GM18498 (cell line): Measurements from ENCODE around the gene COQ9.
"Not testable (repeated sequence)": the region's sequence is repeated elsewhere in the genome, so short reads cannot be mapped to it uniquely, and the experiment has no call there.

ENCODE experiments used
- ATAC-seq: cut with Tn5 transposase; IDR thresholded peaks from one replicate; pipeline ENCODE4 v1.9.1; 2021; ENCODE audit warnings: mild to moderate bottlenecking, moderate library complexity; ENCODE audit not compliant: unreplicated experiment

COQ9 gene

DNA sequence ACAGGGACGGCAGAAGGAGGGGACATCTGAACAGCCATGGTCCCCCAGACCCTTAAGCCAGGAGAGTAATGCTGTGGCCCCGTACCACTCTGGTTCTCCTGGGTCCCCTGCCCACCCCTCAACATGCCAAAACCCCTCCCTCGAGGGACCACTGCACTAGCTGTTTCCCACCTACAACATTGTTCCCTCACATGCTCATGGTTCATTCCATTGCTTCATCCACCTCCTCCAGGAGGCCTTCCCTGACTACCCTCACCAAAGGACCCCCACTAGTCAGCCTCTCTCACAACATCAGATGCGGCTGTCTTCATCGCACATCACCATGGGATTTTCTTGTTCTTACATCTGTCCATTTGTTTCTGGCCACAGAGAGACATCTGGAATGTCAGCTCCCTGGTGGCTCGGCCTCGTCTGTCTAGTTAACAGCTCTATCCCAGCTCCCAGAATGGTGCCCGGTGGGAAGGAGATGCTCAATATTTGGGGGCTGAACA is 37.3 kb downstream of the COQ9 start:
- no peak for ATAC-seq

DNA sequence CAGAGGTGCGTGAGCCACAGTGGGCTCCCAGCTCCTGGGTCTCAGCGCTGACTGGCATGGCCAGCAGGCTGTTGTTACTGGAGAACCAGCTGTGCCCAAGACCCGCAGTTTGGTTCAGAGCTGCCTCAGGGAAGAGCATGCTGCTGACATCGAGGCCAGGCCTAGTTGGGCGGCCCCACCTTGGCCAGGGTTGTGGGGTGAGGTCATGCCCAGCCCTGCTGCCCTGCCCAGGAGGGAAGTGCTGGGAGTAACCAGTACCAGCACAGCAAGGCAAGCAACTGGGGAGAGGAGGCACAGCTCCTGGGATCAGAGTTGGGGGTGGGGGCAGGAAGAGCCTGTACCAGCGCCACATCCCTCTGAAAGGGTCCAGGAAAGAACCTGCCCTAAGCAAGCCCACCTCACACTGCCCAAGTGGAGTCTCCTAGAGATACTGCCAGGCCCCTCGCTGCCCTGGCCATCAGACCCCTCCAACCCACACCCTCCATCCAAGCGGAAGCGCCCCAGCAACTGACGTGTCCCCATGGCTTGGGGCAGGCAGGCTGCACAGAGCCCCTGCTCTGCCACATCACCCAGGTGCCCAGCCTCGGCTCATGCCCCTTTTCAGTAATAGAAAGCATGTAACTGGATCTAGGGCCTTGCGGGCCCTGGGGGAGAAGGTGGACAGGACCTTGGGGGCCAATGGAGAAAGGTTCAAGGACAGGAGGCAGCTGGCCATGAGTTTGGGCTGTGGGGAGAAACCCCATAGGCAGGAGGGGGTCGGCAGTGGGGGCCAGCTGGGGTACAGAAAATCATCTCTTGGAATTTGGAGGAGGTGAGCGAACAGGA is 38.0 kb downstream of the COQ9 start:
- ATAC-seq = no peak

DNA sequence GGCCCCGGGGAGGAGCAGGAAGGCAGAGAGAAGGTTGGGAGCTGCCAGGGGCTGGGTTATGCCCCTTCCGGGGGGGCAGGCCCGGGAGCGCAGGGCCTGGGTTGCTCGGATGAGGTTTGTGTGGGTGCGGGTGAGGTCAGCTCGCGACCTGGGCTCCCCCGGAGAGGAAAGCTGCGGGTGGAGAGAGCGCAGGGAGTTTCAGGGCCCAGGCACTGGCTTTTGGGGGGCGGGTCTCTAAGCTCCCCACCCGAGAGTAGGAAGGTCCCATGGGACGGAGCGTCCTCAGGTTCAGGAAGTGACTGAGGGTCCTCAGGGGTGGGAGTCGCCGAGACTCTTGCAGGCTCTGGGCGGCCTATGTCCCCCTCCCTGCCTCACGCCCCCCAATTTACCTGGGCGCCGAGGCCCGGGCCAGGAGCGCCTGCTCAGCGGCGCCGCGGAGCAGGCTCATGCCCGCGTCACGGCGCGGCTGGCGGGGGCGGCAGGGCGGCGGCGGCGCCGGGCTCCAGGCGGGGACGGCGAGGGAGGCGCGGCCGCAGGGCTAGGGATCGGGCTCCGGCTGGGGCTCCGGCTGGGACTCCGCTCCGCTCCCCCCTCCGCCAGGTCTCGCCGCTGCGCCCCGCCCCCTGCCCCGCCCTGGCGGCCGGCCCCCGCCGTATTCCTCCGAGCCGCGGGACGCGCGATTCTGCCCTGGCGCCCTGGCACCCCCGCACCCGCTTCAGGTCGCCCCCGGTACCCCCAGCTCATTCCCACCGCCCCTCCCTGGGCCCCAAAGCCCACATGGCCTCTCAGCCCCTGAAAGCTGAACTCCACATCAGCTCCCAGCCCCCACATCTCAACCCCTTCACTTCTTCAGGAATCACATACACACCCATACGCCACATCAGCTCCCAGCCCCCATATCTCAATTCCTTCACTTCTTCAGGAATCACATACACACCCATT is 38.9 kb downstream of the COQ9 start, which contains the start of gene DOK4:
TSS of gene DOK4 (minus strand) at position 578 of the 942 bp plus-strand sequence. CDS start 6,986 bp downstream, outside the sequence.
- peak; percentile 88 for ATAC-seq

DNA sequence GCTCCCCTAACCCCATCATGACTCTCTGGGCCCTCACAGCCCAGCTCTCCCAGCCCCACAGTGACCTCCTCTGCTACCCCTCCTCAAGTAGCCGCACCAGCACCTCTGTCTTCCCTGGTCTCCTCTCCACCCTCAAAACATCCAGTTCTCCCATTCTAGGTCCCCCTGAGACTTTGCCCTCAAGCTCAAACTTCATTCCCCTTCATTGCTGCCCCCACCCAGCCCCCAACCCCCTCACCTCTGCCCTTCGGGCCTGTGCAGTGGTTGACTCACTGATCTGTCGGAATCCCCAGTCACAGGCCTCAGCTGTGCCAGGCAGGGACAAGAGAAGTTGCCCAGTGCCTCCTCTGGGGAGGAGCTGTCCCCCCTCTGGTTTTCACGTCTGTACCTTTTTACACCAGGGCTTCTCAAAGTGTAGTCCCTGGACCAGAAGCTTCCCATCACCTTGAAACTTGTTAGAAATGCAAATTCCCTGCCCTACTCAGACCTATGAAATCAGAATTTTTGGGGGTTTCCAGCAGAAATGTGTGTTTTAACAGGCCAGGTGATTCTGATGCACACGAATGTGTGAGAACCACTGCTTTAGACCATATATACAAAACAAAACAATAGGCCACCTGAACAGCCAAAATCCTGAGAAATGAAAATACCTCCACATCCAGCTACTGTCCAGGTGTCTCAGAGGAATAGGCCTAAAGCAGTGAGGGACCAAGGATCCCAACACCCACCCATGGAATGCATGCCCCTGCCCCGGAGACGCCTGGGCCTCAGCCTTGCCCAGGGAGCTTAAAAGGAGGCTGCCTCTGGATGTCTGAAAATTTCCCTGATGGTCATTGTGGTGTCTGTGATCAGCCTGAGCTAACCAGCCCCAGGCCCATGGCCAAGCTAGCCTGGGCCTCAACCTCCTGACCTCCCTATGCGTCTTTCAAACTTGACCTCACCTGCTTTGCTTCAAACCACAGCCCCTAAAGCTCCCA is 39.9 kb downstream of the COQ9 start:
- no peak for ATAC-seq

DNA sequence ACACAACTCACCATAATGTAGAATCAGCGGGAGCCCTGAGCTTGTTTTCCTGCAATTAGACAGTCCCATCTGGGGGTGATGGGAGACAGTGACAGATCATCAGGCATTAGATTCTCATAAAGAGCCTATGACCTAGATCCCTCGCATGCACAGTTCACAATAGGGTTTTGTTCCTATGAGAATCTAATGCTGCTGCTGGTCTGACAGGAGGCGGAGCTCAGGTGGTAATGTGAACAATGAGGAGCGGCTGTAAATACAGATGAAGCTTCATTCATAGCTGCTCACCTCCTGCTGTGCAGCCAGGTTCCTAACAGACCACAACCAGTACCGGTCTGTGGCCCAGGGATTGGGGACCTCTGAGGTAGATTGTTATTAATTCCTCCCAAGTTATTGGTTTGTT is 42.0 kb downstream of the COQ9 start:
- ATAC-seq = no peak

DNA sequence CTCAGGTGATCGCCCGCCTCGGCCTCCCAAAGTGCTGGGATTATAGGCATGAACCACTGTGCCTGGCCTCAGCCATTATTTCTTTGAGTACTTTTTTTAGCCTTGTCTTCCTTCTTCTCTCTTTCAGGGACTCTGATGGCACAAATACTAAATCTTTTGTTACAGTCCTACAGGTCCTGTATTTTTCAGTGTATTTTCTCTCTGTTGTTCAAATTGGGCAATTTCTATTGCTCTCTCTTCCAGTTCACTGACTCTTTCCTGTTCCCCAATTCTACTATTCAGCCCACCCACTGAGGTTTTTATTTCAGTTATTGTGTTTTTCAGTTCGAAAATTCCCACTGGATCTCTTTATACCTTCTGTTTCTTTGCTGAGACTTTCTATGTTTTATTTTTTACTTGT is 46.5 kb downstream of the COQ9 start:
- no peak for ATAC-seq

DNA sequence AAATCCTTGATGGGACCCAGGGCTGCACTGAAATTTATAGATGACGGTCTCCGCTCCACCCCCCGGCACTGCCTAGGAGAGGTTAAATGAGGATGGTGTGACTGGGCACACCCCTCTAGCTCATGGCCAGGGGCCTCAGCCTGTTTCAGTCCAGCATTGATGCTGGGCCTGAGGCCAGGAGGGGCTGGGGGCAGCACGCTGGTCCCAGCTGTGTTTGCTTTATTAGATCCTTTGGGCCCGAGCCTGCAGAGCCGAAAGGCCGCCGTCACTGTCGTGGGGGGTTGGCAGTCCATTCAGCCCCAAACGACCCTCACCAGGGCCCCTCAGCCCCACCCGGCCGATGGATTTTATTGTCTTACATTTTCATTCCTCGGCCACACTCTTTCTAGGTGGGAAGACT is 49.8 kb downstream of the COQ9 start:
- ATAC-seq = no peak

DNA sequence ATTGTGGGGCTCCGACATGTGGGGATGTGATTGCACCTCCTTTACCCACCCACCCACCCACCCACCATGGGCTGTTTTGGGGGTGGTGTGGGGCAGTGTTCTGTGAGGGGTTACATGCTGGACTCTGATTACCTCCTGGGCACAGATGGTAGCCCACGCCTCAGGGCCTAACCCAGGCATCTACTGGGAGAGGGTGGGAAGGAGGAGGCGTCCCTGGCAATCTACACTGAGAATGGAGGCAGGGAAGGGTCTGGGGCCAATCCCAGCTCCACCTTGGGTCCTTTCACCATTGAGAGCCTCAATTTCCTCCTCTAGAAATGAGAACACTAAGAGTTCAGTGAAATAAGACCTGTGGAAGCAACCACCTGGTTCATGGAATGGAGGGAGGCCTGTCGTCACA is 50.8 kb downstream of the COQ9 start:
- ATAC-seq = no peak

DNA sequence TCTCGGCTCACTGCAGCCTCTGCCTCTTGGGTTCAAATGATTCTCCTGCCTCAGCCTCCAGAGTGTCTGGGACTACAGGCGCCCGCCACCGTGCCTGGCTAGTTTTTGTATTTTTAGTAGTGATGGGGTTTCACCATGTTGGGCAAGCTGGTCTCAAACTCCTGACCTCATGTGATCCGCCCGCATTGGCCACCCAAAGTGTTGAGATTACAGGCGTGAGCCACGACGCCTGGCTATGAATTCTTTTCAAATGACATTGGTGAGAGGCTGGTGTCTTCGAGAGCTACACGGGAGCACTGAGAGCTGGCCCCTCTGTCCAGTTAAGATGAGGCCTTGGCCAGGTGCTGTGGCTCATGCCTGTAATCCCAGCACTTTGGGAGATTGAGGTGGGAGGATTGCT is 52.7 kb downstream of the COQ9 start:
- ATAC-seq = not testable (repeated sequence)

DNA sequence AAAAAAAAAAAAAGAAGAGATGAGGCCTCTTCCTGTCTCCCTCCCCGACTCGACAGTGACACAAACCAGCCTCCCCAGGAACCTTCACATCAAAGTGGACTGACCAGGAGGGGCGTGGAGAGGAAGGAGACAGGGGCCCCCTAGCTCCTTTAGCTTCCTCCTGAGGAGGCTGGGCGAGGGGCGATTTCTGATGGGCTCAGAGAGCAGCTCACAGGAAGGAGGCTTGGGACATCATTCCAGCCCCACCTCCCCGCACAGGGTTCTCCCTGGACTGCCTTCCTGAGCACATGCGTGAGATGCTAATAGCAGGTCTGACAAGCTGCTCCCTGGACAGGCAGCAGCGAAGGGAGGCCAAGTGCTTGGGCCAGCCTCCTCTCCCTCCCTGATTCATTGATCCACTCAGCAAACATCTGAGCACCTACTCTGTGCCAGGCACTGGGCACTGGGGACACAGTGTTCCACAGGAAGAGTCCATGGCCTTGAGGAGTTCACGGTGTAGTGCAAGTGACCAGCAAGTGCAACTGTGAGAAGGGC is 53.4 kb downstream of the COQ9 start:
- ATAC-seq = no peak

DNA sequence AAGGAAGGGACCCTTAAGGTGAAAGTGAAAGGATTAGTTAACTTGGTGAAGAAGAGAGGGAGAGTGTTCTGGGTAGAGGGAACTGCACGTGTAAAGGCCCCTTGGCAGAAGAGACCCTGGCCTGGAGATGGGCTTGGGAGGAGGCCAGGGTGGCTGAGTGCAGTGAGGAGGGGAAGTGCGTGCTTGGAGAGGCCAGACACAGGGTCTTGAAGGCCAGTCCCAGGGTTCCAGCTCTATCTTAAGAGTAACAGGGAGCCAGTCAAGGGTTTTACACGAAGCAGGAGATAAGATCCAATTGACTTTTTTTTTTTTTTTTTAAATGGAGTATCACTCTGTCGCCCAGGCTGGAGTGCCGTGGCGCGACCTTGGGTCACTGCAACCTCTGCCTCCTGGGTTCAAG is 54.2 kb downstream of the COQ9 start:
- no peak for ATAC-seq

DNA sequence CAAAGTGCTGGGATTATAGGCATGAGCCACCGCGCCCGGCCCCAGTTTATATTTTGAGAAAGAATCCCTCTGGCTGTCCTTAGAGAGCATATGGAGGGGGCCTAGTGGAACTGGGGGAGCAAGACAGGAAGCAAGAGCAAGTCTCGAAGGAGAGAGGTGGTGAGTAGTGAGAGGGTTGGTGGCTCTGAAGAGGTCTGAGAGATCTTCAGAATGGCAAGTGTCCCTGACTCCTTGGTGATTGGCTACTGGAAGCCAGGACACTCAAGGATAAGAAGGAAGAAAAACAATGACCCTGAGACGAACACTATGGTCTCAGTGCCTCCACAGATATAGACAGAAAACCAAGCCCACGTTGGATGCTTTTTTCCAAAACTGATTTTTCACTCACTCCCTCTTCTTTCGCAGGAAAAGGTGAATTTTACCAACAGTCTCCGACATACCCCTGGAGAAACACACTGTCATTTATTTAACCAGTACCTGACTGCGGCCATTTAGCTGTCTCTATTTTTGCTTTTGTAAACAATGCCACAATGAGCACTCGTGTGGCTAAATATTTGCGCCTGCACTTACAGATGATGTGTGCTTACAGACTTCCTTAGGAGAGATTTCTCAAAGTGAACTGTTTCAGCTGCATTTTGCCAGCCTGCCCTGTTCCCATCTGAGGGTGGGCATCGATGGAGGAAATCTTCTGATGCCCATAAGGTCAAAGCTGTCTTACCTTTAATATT is 54.9 kb downstream of the COQ9 start:
- ATAC-seq = no peak

DNA sequence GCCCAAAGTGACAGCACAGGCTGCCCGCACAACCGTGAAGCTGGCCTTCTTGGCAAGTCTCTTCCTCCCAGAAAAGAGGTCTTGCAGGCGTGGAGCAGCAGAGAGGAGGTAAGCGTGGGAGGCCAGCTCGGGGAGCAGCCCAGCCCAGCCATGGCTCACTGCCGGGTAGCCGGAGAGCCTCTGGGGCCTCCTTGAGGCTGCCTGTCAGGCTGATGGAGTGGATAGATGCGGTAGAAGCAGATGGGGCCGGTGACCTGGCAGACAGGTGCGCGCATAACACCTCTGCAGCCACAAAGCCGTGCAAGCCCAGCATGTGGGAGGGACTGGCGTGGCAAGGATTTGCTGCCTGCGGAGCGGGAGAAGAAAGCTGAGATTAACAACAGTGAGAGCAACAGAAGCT is 56.1 kb downstream of the COQ9 start:
- ATAC-seq = no peak

DNA sequence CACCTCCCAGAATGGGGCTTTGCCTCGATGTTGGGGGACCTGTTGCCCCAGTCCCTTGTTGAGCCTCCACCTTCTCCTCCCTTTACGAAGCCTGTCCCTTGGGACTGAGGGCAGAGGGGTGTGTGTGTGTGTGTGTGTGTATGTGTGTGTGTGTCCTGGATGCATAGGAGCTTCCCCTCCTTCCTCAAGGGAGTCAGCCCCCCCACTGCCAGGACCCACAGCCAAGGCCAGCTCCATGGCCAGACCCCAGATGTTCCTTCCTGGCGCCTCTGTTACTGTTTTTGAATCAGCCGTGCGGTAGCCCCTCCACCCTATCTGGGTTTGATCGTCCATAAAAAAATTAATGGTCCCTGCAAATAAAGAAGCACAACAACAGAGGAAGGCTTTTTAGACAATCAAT is 56.7 kb downstream of the COQ9 start:
- ATAC-seq = no peak

DNA sequence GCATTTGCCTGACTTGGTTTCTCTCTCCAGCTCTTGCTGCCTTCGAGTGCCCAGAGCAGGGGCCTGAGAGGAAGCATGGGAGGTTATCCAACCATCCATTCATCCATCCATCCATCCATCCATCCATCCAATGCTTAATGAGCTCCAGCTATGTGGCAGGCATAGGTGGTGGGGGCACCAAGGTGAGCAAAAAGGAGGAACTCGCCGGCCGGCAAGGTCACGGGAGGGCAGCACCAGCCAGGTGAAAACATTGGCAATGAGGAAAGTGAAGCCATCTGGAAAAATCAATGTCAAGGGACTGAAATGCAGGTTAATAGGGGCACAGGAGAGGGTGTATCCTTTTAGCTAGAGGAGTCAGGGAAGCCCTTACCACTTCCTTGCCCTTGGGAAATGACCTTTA is 57.2 kb downstream of the COQ9 start:
- ATAC-seq = no peak

DNA sequence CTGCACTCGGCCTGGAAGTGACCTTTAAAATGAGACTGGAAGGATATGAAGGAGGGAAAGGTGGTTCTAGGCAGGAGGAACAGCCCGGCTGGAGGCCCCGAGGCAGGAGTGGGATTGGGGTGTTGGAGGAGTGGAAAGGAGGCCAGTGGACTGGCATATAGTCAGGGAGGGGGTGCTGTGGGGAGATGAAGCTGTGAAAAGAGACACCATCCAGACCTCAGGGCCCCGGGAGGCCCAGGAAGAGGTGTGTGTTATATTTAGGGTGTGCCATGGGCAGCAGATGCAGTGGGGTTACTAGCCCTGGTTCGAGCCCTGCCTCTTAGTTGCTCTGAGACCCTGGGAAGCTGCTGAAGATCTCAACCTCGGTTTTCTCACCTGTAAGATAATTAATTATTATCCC is 57.9 kb downstream of the COQ9 start:
- ATAC-seq = no peak

DNA sequence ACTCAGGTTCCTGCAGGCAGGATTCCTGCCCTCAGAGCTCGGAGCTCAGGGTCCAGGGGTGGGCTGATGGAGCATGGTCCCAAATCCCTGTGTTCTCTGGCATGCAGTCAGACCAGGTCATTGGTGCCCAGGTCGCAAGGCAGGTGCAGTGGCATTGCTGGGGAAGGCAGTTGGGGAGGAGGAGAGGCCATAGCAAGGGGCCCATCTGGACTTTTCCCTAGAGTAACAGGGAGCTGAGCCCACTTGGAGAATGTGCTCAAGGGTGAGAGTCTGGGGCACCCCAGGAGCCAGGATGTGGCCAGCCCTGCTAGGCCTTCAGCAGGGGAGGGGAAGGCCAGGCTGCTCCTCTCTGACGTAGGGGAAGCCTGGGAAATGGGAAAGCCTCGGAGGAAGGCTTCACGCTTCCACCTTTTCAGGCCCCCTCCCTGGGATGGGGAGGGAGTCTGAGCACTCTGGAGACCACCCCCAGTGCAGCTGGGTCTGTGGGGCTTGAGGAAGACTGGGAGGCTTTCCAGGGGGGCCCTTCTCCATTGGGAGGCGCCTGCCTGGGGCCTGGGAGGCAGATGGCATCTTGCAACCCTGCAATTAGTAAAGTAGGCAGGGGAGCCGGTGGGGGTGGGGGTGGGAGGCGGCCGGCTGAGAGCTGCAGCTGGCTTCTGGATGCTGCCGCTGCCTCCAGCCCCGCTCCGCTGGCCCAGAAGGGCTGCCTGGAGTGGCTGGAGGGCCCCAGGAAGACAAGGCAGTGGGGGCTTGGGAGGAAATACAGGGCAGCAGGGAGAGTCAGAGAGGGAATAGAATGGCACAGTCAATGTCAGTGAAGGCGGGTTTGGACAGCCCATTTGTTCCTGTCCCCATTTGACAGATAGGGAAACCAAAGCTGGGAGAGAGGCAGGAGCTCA is 60.1 kb downstream of the COQ9 start:
- ATAC-seq = no peak

DNA sequence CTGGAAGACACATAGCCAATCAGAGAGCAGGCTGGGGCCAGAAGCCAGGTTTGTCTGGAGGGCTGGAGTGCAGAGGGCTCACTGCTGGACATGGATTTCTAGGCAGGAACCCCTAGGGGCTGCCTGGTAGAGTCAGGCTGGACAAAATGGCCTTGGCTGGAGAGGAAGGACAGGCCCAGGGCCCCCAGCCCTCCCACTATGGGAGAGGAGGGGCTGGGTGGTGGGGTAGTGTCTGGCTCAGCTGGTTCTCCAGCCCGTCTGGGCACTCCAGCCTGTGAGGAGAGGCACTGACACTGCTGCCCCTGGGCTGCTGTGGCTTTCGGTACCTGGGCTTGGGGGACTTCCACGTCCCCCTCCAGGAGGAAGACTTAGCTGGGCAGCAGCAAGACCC is 60.8 kb downstream of the COQ9 start:
- no peak for ATAC-seq
